Islet of Langerhans (tissue), 1 donor: ENCODE results near the gene DTNA.
"Not testable (repeated sequence)": the region's sequence is repeated elsewhere in the genome, so short reads cannot be mapped to it uniquely, and the experiment has no call there.

Experiments
- FAIRE-seq: peaks from one replicate; lab custom pipeline; 2011; peaks lifted over from hg19 to GRCh38; lab: Jason Lieb, UNC

DTNA gene

GRCh38 chr18:34709750-34710441 is at the start of gene DTNA:
DTNA (plus strand) TSS chr18:34710298; CDS start chr18:34755977, 45,679 bp downstream.
- peak; percentile 73 for FAIRE-seq

GRCh38 chr18:34660572-34660971 is 49.5 kb upstream of the DTNA start:
- no peak for FAIRE-seq

GRCh38 chr18:34661464-34662087 is 48.5 kb upstream of the DTNA start:
- peak; percentile 94 for FAIRE-seq

GRCh38 chr18:34676816-34677574 is 33.1 kb upstream of the DTNA start:
- FAIRE-seq = no peak

- FAIRE-seq = not testable (repeated sequence)
Measured at GRCh38 chr18:34689750-34690149, 20.3 kb upstream of the DTNA start.

GRCh38 chr18:34691614-34692013 is 18.5 kb upstream of the DTNA start:
- no peak for FAIRE-seq

GRCh38 chr18:34694591-34695165 is 15.4 kb upstream of the DTNA start:
- FAIRE-seq = no peak

GRCh38 chr18:34695310-34695709 is 14.8 kb upstream of the DTNA start:
- FAIRE-seq = peak; percentile 77

- no peak for FAIRE-seq
Measured at GRCh38 chr18:34696671-34697070, 13.4 kb upstream of the DTNA start.

- FAIRE-seq = no peak
Measured at GRCh38 chr18:34697233-34697632, 12.9 kb upstream of the DTNA start.

- FAIRE-seq = no peak
Measured at GRCh38 chr18:34697891-34698290, 12.2 kb upstream of the DTNA start.

- FAIRE-seq = no peak
Measured at GRCh38 chr18:34701911-34702310, 8.2 kb upstream of the DTNA start.

- no peak for FAIRE-seq
Measured at GRCh38 chr18:34702814-34703213, 7.3 kb upstream of the DTNA start.

GRCh38 chr18:34704074-34704473 is 6.0 kb upstream of the DTNA start:
- no peak for FAIRE-seq

- no peak for FAIRE-seq
Measured at GRCh38 chr18:34704823-34705222, 5.3 kb upstream of the DTNA start.

GRCh38 chr18:34707670-34708069 is 2.4 kb upstream of the DTNA start:
- FAIRE-seq = no peak

GRCh38 chr18:34709104-34709503 is 994 bp upstream of the DTNA start:
- no peak for FAIRE-seq

- peak; percentile 43 for FAIRE-seq
Measured at GRCh38 chr18:34710458-34710914, 388 bp downstream of the DTNA start.

GRCh38 chr18:34710934-34711333 is 836 bp downstream of the DTNA start:
- FAIRE-seq = peak; percentile 72

- not testable (repeated sequence) for FAIRE-seq
Measured at GRCh38 chr18:34716111-34716510, 6.0 kb downstream of the DTNA start.

- FAIRE-seq = no peak
Measured at GRCh38 chr18:34718610-34719009, 8.5 kb downstream of the DTNA start.

- FAIRE-seq = no peak
Measured at GRCh38 chr18:34720220-34720619, 10.1 kb downstream of the DTNA start.

- peak; percentile 38 for FAIRE-seq
Measured at GRCh38 chr18:34723143-34723542, 13.0 kb downstream of the DTNA start.
